IMR-90 (cell line): ENCODE data around the gene LDLRAD3. TPM values are rescaled to one million over a fixed set of nuclear protein-coding genes. Genes with fewer than 3 reads are reported as not detected.

ENCODE experiments used
- ATAC-seq: fragments of 200-7000 bp; cut with Tn5 transposase; 2 replicates; pipeline ENCODE4 v1.9.1; 2020; ENCODE audit warnings: low read depth, mild to moderate bottlenecking, moderate library complexity
- BruUV-seq: library from RNA; stranded (reverse); fragments of 400-500 nt; replicated peaks from 2 replicates; lab custom pipeline; 2021; lab: Mats Ljungman, UMichigan
- CTCF ChIA-PET: fragments of 300-600 bp; formaldehyde crosslinking; extraction: SDS; loops from one replicate; lab custom pipeline; 2021; ENCODE audit warnings: antibody characterized with exemption; lab: Yijun Ruan, JAX
- POLR2A ChIA-PET: fragments of 300-600 bp; sonication (Branson Sonifier 250); formaldehyde crosslinking; loops from one replicate; lab custom pipeline; 2022; ENCODE audit warnings: antibody characterized with exemption; ENCODE audit not compliant: unreplicated experiment; lab: Charles Lee
- DNase-seq: peaks from one replicate; pipeline ENCODE4 v3.0.0; 2013
- H2AFZ ChIP-seq: replicated peaks from 2 replicates; pipeline ENCODE3; 2013; ENCODE audit warnings: low read length, mild to moderate bottlenecking; ENCODE audit not compliant: poor library complexity
- H2AK5ac ChIP-seq: 2 replicates; pipeline ENCODE4 v1.6.1; 2013; ENCODE audit warnings: low read depth, low read length, inconsistent platforms
- H2AK9ac ChIP-seq: replicated peaks from 2 replicates; pipeline ENCODE3; 2013; ENCODE audit warnings: mild to moderate bottlenecking, low read depth, low read length, moderate library complexity; ENCODE audit not compliant: poor library complexity
- H2BK120ac ChIP-seq: 2 replicates; pipeline ENCODE4 v1.6.1; 2013; ENCODE audit warnings: low read depth, low read length, inconsistent platforms
- H2BK15ac ChIP-seq: 3 replicates; pipeline ENCODE4 v1.6.1; 2013; ENCODE audit warnings: low read depth, low read length, inconsistent platforms
- H2BK20ac ChIP-seq: 2 replicates; pipeline ENCODE4 v1.6.1; 2013; ENCODE audit warnings: low read depth, mild to moderate bottlenecking, inconsistent platforms, low read length, moderate library complexity
- H2BK5ac ChIP-seq: 2 replicates; pipeline ENCODE4 v1.6.1; 2013; ENCODE audit warnings: mild to moderate bottlenecking, low read depth, low read length, inconsistent platforms; ENCODE audit not compliant: poor library complexity, severe bottlenecking
- H3K14ac ChIP-seq: replicated peaks from 2 replicates; pipeline ENCODE4 v1.6.1; 2013; ENCODE audit warnings: low read depth, low read length, inconsistent platforms
- H3K18ac ChIP-seq: 2 replicates; pipeline ENCODE4 v1.6.1; 2013; ENCODE audit warnings: low read depth, low read length, control low read depth
- H3K23ac ChIP-seq: 2 replicates; pipeline ENCODE4 v1.6.1; 2013; ENCODE audit warnings: low read depth, low read length, inconsistent platforms
- H3K27ac ChIP-seq: 2 replicates; pipeline ENCODE4 v1.5.1; 2013; ENCODE audit warnings: mild to moderate bottlenecking, control low read depth, low read length; ENCODE audit not compliant: insufficient read depth
- H3K27me3 ChIP-seq: 2 replicates; pipeline ENCODE4 v1.6.1; 2013; ENCODE audit warnings: low read length; ENCODE audit not compliant: control insufficient read depth, insufficient read depth
- H3K36me3 ChIP-seq: 2 replicates; pipeline ENCODE4 v1.6.1; 2013; ENCODE audit warnings: low read length, mixed read lengths; ENCODE audit not compliant: control insufficient read depth, insufficient read depth
- H3K4ac ChIP-seq: 2 replicates; pipeline ENCODE4 v1.6.1; 2013; ENCODE audit warnings: low read depth, low read length, inconsistent platforms
- H3K4me1 ChIP-seq: 2 replicates; pipeline ENCODE4 v1.6.1; 2013; ENCODE audit warnings: low read length, mixed read lengths; ENCODE audit not compliant: control insufficient read depth, insufficient read depth
- H3K4me2 ChIP-seq: 2 replicates; pipeline ENCODE4 v1.6.1; 2013; ENCODE audit warnings: low read depth, mild to moderate bottlenecking, control low read depth, low read length, moderate library complexity
- H3K4me3 ChIP-seq: 2 replicates; pipeline ENCODE4 v1.5.1; 2013; ENCODE audit warnings: low read depth, mild to moderate bottlenecking, control low read depth, low read length, moderate library complexity; ENCODE audit not compliant: insufficient read depth
- H3K56ac ChIP-seq: 2 replicates; pipeline ENCODE4 v1.6.1; 2013; ENCODE audit warnings: low read length, inconsistent platforms; ENCODE audit not compliant: insufficient read depth; ENCODE audit errors: extremely low read depth
- H3K79me1 ChIP-seq, 2 experiments: 2 replicates each; pipeline ENCODE4 v1.6.1; 2013; ENCODE audit warnings: low read length in 2 of 2, inconsistent platforms in 1 of 2, low read depth in 1 of 2
- H3K9ac ChIP-seq: 2 replicates; pipeline ENCODE4 v1.6.1; 2013; ENCODE audit warnings: low read depth, low read length, control low read depth
- H3K9me1 ChIP-seq: 2 replicates; pipeline ENCODE4 v1.6.1; 2013; ENCODE audit warnings: low read length, inconsistent platforms; ENCODE audit not compliant: insufficient read depth
- H3K9me3 ChIP-seq: 2 replicates; pipeline ENCODE4 v1.6.1; 2013; ENCODE audit warnings: low read length; ENCODE audit not compliant: control insufficient read depth, insufficient read depth
- H4K20me1 ChIP-seq: 2 replicates; pipeline ENCODE4 v1.6.1; 2013; ENCODE audit warnings: low read length, inconsistent platforms; ENCODE audit not compliant: insufficient read depth
- H4K5ac ChIP-seq: 2 replicates; pipeline ENCODE4 v1.6.1; 2013; ENCODE audit warnings: mild to moderate bottlenecking, low read depth, low read length, control low read depth
- H4K8ac ChIP-seq, 2 experiments: 2 replicates each; pipeline ENCODE4 v1.6.1; 2013; ENCODE audit warnings: low read depth in 2 of 2, low read length in 2 of 2, control low read depth in 1 of 2, inconsistent platforms in 1 of 2
- H4K91ac ChIP-seq: 2 replicates; pipeline ENCODE4 v1.6.1; 2013; ENCODE audit warnings: low read depth, low read length, inconsistent platforms; ENCODE audit not compliant: insufficient read depth
- MAFK ChIP-seq: IDR thresholded peaks from 2 replicates; pipeline ENCODE4 v1.6.1; 2012; ENCODE audit warnings: low read depth, low read length, improper control_type of control experiment
- MAZ ChIP-seq: IDR thresholded peaks from 2 replicates; pipeline ENCODE4 v1.6.1; 2012; ENCODE audit warnings: low read depth, mild to moderate bottlenecking, low read length, improper control_type of control experiment, moderate library complexity, borderline replicate concordance
- MXI1 ChIP-seq: IDR thresholded peaks from 2 replicates; pipeline ENCODE4 v1.6.1; 2012; ENCODE audit warnings: low read depth, mild to moderate bottlenecking, low read length, moderate library complexity, borderline replicate concordance
- RFX5 ChIP-seq: IDR thresholded peaks from 2 replicates; pipeline ENCODE4 v1.8.0; 2012; ENCODE audit warnings: low read depth, mild to moderate bottlenecking, low read length, moderate library complexity
- WGBS, 2 experiments: methylation state at CpG; one replicate each; pipeline versions ENCODE4 v1.1.5 to v1.1.7; 2013; ENCODE audit warnings: missing lambda C conversion rate in 2 of 2; ENCODE audit not compliant: insufficient read length in 1 of 2; ENCODE audit errors: extremely low coverage in 2 of 2; 5-methylcytosine and 5-hydroxymethylcytosine counted together
- dilution Hi-C: fragments of 300-500 bp; cut with HindIII; formaldehyde crosslinking; loops from one replicate; pipeline ENCODE4 v1.14.3; 2018; ENCODE audit warnings: low sequenced_read_pairs; ENCODE audit not compliant: unreplicated experiment
- in situ Hi-C: fragments of 300-500 bp; cut with MboI; formaldehyde crosslinking; loops from 3 replicates; pipeline ENCODE4 v1.14.3; 2019; ENCODE audit warnings: low sequenced_read_pairs, inconsistent platforms, mixed read lengths
- intact Hi-C: fragments of 100-400 bp; cut with micrococcal nuclease; formaldehyde crosslinking; loops from 2 replicates; pipeline ENCODE4 v1.10.0; 2022
- polyA plus RNA-seq, 3 experiments: library from polyadenylated mRNA; depleted of rRNA; stranded (reverse); fragments of >200 nt; gene quantifications; 2 replicates each; pipeline ENCODE4 v1.2.3, GENCODE V29; 2012; ENCODE audit warnings: low replicate concordance in 1 of 3
- total RNA-seq: library from RNA; depleted of rRNA; stranded (reverse); fragments of >200 nt; gene quantifications from 2 replicates; pipeline ENCODE4 v1.2.3, GENCODE V29; 2012

Gene LDLRAD3
- total and polyA plus RNA-seq, 2 of the 4 experiments (the other 2 are of a cell fraction): 2.7 to 6.4 TPM

GRCh38 chr11:35967042-35967441 is 23.2 kb downstream of the LDLRAD3 start:
- H4K5ac ChIP-seq: no peak overlapping the region
- H4K91ac ChIP-seq: no peak overlapping the region
- no TSS peak for BruUV-seq
- H3K56ac ChIP-seq: no peak overlapping the region
- H2BK5ac ChIP-seq: no peak overlapping the region
- H3K23ac ChIP-seq: no peak overlapping the region
- POLR2A ChIA-PET: no interaction called here
- H2AK5ac ChIP-seq: no peak overlapping the region
- CTCF ChIA-PET: no interaction called here
- dilution Hi-C loops: no loop called here
- H3K4me1 ChIP-seq: peaks cover 4% of the 10 kb centered on the region; the same call in 1 of the 2 replicates
- no peak for ATAC-seq
- no peak overlapping the region for H2AK9ac ChIP-seq
- in situ Hi-C loops: no loop called here
- H3K9ac ChIP-seq: no peak overlapping the region
- no peak overlapping the region for H3K4me2 ChIP-seq
- WGBS, 2 experiments: 95% methylated on average over 2 of the region's 2 CpGs; no CpG with 5 or more reads in 1 of the 2 experiments
- intact Hi-C loops: no loop called here
- no peak overlapping the region for H4K8ac ChIP-seq
- no peak overlapping the region for H2BK20ac ChIP-seq
- H2BK15ac ChIP-seq: no peak overlapping the region
- no peak overlapping the region for H3K18ac ChIP-seq
- no peak overlapping the region for H3K4me3 ChIP-seq
- H3K14ac ChIP-seq: 0 out of 2 replicates have a peak overlapping the region, but pooled peaks have one; percentile 11
- TF ChIP-seq MAZ (no peak), MAFK (no peak), MXI1 (no peak), RFX5 (no peak)
- H3K9me1 ChIP-seq: peaks cover 8% of the 10 kb centered on the region; the same call in 1 of the 2 replicates
- no peak overlapping the region for H2AFZ ChIP-seq
- peaks cover 3% of the 10 kb centered on the region; the same call in 1 of the 2 replicates for H4K20me1 ChIP-seq
- no peaks in the 10 kb centered on the region for H3K9me3 ChIP-seq
- H3K27ac ChIP-seq: no peak overlapping the region
- no peak overlapping the region for H2BK120ac ChIP-seq
- H3K79me1 ChIP-seq: peaks cover 8 to 19% of the 10 kb centered on the region in 2 experiments; a peak in 3 of 4 replicates
- no peaks in the 10 kb centered on the region for H3K27me3 ChIP-seq
- H3K36me3 ChIP-seq: no peaks in the 10 kb centered on the region
- H3K4ac ChIP-seq: no peak overlapping the region
- DNase-seq: no peak
